NCI-H2196 treated with DMSO at 0.1 percent for 48 hours (cell line): ENCODE data around the gene CCDC69.
"Not testable (repeated sequence)": the region's sequence is repeated elsewhere in the genome, so short reads cannot be mapped to it uniquely, and the experiment has no call there.

ENCODE experiments used
- DNase-seq: peaks from one replicate; lab custom pipeline; 2025; ENCODE audit not compliant: unreplicated experiment; lab: John Stamatoyannopoulos, UW

CCDC69 gene

GRCh38 chr5:151245680-151246219 lies 21.9 kb upstream of the CCDC69 start:
- DNase-seq = no peak

DNA sequence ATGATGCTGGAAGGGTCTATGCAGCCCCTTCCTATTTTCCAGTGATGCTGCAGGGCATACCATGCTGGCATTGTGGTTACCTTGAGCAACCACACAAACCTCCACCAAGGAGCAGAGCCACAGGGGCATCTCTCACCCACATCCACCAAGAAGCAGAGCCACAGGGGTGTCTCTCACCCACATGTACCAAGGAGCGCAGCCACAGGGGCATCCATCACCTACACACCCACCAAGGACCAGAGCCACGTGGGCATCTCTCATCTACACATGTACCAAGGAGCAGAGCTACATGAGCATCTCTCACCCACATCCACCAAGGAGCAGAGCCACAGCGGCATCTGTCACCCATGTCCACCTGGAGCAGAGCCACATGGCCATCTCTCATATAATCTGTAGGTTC lies 20.3 kb upstream of the CCDC69 start:
- DNase-seq = no peak

DNA sequence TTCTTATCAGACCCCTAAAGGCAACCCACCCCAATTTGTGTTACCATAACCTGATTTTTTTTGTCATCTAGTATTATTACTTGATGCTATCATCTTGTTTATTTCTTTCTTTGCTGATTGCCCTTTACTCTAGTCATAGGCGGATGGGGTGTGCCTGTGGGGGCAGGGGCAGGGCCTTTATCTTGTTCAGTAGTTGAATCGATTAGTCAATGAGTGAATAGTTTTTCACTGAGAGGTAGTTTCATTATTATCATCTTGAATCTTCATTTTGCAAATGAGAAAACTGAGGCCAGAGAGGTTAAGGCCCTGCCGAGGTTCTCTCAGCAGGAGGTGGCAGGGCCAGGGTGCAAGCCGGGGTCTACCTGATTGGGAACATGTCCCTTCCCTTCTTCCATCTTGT lies 19.7 kb upstream of the CCDC69 start:
- DNase-seq = no peak

DNA sequence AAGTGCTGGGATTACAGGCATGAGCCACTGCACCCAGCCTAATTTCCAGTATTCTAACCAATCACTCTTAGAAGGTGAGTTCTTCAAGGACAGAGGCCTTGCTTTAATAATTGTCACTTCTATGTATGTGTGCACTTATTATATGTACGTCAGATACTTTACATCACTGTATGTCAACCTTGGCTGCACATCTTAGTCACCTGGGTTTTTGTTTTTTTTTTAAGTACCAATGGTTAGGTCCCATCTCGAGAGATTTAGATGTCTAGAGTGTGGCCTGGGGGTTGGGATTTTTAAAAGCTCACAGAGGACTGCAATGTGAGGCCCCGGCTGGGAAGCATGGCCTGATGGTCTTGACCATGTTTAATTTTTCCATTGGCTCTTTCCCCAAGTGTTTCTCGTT lies 19.2 kb upstream of the CCDC69 start:
- DNase-seq = no peak

DNA sequence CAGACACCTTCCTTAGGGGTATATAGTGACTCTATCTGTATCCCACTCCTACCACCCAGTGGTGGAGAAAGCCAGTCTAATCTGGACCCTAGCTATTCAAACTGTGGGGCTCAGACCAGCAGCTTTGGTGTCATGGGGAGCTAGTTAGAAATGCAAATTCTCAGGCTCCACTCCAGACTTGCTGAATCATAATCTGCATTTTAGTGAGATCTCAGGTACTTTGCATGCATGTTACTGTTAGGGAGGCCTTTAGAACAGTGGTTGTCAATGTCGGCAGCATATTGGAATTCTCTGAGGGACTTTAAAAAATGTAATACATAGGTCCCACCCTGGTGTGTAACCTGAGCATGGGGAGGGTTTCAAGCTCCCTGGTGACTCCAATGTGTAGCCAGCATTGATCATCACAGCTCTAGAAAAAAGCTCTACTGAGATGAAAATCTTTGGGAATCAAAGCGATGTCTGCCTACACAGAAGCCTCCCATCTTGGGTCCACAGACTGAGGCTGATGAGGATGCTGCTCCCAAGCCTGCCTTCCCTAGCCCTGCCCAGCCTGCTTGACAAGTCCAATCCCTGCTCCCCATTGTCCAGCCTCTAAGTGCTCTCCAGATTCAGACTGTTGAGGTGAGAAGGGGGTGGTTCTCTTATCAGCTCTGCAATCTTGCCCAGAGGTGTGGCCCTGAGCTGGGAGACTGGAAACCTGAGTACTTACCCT lies 17.2 kb upstream of the CCDC69 start:
- DNase-seq = no peak

DNA sequence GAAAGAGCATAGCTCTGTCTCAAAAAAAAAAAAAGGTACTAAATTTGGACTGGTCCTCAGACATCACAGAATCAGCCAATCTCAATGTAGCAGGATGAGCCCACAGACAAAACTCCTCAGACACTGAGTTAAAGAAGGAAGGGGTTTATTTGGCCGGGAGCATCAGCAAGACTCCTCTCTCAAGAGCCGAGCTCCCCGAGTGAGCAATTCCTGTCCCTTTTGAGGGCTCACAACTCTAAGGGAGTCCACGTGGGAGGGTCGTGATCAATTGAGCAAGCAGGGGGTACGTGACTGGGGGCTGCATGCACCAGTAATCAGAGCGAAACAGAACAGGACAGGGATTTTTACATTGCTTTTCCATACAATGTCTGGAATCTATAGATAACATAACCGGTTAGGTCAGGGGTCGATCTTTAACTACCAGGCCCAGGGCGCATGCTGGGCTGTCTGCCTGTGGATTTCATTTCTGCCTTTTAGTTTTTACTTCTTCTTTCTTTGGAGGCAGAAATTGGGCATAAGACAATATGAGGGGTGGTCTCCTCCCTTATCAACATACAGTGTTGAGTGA lies 16.5 kb upstream of the CCDC69 start:
- DNase-seq = not testable (repeated sequence)

DNA sequence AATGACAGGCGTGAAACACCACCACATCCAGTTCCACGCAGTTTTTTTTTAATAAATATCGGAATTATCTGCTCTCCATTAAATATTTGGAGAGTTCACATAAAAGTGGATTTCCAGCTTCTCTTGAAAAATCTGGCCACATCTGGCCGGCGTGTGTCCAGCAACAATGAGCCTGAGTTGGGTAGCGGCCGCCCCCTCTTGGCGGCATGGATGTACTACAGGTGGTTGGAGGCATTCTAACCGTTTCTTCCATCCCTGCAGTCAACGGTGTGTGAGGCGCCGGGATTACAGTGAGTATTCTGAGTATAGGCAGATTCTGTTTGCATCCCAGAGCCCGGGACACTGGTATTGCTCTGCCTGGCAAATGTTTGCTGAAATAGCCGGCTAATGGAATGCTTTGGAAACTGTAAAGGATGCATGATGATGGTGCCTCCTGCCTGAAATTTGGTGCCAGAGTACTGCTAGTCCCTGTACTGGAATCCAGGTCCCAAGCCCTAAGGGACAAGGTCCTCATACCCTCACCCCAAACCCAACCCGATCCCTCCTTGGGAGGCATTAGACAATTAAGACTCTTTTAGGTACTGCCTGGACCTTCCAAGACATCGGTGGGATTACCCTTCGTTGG lies 15.5 kb upstream of the CCDC69 start:
- no peak for DNase-seq

- no peak for DNase-seq
These were observed 14.4 kb upstream of the CCDC69 start for GRCh38 chr5:151238303-151238741.

GRCh38 chr5:151237685-151238084 lies 13.8 kb upstream of the CCDC69 start:
- DNase-seq = no peak

GRCh38 chr5:151236888-151237287 lies 13.0 kb upstream of the CCDC69 start:
- DNase-seq = no peak

DNA sequence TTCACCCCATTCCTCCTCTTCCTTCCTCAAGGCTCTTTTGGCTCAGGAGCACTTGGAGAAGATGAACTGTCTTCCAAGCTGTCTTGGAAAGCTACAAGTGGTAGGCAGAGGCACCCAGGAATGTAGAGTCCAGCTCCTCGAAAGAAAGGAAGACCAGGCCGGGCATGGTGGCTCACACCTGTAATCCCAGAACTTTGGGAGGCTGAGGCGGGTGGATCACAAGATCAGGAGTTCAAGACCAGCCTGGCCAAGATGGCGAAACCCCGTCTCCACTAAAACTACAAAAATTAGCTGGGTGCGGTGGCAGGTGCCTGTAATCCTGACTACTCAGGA lies 11.3 kb upstream of the CCDC69 start:
- DNase-seq = not testable (repeated sequence)

- DNase-seq = no peak
These were observed 10.8 kb upstream of the CCDC69 start for GRCh38 chr5:151234476-151235238.

- no peak for DNase-seq
These were observed 9.8 kb upstream of the CCDC69 start for GRCh38 chr5:151233616-151234085.

- DNase-seq = no peak
These were observed 7.5 kb upstream of the CCDC69 start for GRCh38 chr5:151231359-151231758.

GRCh38 chr5:151230048-151230680 lies 6.3 kb upstream of the CCDC69 start:
- no peak for DNase-seq

- no peak for DNase-seq
These were observed 5.1 kb upstream of the CCDC69 start for GRCh38 chr5:151228986-151229385.

DNA sequence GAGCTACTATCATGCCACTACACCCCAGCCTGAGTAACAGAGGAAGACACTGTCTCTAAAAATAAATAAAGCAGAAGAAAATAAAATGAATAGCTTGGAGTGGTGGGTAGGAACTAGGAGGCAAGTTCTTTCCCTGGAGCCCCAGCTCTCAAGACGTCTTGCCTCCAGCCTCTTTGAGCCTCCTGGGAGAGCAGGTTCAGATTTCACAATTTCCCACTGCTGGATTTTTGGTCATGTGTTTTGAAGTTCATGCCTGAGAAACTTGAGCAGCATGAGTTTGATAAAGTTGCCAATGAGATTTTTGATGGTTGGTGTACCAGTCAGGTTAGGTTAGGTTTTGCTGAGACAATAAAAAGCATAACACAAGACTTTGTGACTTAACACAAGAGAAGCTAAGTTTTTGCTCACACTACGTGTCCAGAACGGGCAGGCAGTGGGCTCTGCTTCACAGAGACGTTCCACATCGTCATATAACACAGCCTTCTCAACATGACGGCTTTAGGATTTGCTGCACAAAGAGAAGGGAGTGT lies 4.1 kb upstream of the CCDC69 start:
- no peak for DNase-seq

- DNase-seq = no peak
These were observed 1.6 kb upstream of the CCDC69 start for GRCh38 chr5:151225475-151225874.

GRCh38 chr5:151225071-151225470 lies 1.2 kb upstream of the CCDC69 start:
- no peak for DNase-seq

DNA sequence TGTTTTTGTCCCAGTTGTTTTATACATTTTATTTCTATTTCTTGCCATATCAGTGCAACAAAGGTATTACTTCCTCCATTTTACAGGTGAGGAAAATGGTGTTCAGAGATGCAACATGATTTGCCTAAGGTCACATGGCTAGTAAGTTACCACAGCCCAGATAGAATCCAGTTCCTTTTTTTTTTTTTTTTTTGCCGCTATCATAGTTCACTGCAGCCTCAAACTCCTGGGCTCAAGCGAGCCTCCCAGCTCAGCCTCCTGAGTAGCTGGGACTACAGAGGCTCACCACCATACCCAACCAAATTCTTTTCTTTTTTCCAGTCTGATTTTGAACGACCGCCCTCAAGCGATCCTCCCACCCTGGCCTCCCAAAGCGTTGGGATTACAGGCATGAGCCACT lies 480 bp upstream of the CCDC69 start:
- no peak for DNase-seq
